ENCODE results near the gene SEC16A.

Gene SEC16A

GRCh38 chr9:136525207-136525606, 42.4 kb upstream of the SEC16A start:
- Mint-ChIP-seq H3K27ac (no peak overlapping the region), H3K27me3 (ENCODE audit: low read depth) (no peaks in the 10 kb centered on the region), H3K4me3 (no peak overlapping the region), H3K36me3 (ENCODE audit: low read depth) (no peaks in the 10 kb centered on the region), H3K9me3 (no peaks in the 10 kb centered on the region), H3K4me1 (ENCODE audit: low read depth) (no peaks in the 10 kb centered on the region)

- no peaks in the 10 kb centered on the region for H3K27me3 Mint-ChIP-seq (ENCODE audit: low read depth)
- H3K4me3 Mint-ChIP-seq: no peak overlapping the region
- no peaks in the 10 kb centered on the region for H3K36me3 Mint-ChIP-seq (ENCODE audit: low read depth)
- H3K9me3 Mint-ChIP-seq: no peaks in the 10 kb centered on the region
- H3K4me1 Mint-ChIP-seq (ENCODE audit: low read depth): no peaks in the 10 kb centered on the region
- H3K27ac Mint-ChIP-seq: no peak overlapping the region
Observed at GRCh38 chr9:136522314-136523237, 39.7 kb upstream of the SEC16A start.

GRCh38 chr9:136521537-136521936, 38.7 kb upstream of the SEC16A start:
- H3K4me3 Mint-ChIP-seq: no peak overlapping the region
- no peak overlapping the region for H3K27ac Mint-ChIP-seq
- H3K9me3 Mint-ChIP-seq: no peaks in the 10 kb centered on the region
- H3K36me3 Mint-ChIP-seq (ENCODE audit: low read depth): no peaks in the 10 kb centered on the region
- no peaks in the 10 kb centered on the region for H3K4me1 Mint-ChIP-seq (ENCODE audit: low read depth)
- no peaks in the 10 kb centered on the region for H3K27me3 Mint-ChIP-seq (ENCODE audit: low read depth)

GRCh38 chr9:136520053-136520540, 37.3 kb upstream of the SEC16A start:
- Mint-ChIP-seq H3K27me3 (ENCODE audit: low read depth) (no peaks in the 10 kb centered on the region), H3K27ac (no peak overlapping the region), H3K4me1 (ENCODE audit: low read depth) (no peaks in the 10 kb centered on the region), H3K4me3 (no peak overlapping the region), H3K9me3 (no peaks in the 10 kb centered on the region), H3K36me3 (ENCODE audit: low read depth) (no peaks in the 10 kb centered on the region)

GRCh38 chr9:136519263-136520052, 36.6 kb upstream of the SEC16A start:
- Mint-ChIP-seq H3K27me3 (ENCODE audit: low read depth) (no peaks in the 10 kb centered on the region), H3K4me1 (ENCODE audit: low read depth) (no peaks in the 10 kb centered on the region), H3K36me3 (ENCODE audit: low read depth) (no peaks in the 10 kb centered on the region), H3K9me3 (no peaks in the 10 kb centered on the region), H3K4me3 (no peak overlapping the region), H3K27ac (no peak overlapping the region)

- Mint-ChIP-seq H3K36me3 (ENCODE audit: low read depth) (no peaks in the 10 kb centered on the region), H3K4me3 (no peak overlapping the region)
Observed at GRCh38 chr9:136518623-136519022, 35.8 kb upstream of the SEC16A start.

GRCh38 chr9:136517950-136518349, 35.1 kb upstream of the SEC16A start:
- Mint-ChIP-seq H3K36me3 (ENCODE audit: low read depth) (peaks cover 3% of the 10 kb centered on the region), H3K9me3 (no peaks in the 10 kb centered on the region), H3K4me3 (no peak overlapping the region), H3K4me1 (ENCODE audit: low read depth) (no peaks in the 10 kb centered on the region), H3K27ac (no peak overlapping the region), H3K27me3 (ENCODE audit: low read depth) (no peaks in the 10 kb centered on the region)

More at GRCh38 chr9:136518623-136519022, 35.8 kb upstream of the SEC16A start:
- Mint-ChIP-seq H3K9me3 (no peaks in the 10 kb centered on the region), H3K27ac (no peak overlapping the region), H3K27me3 (ENCODE audit: low read depth) (no peaks in the 10 kb centered on the region), H3K4me1 (ENCODE audit: low read depth) (no peaks in the 10 kb centered on the region)

- H3K9me3 Mint-ChIP-seq: no peaks in the 10 kb centered on the region
- no peak overlapping the region for H3K4me3 Mint-ChIP-seq
- H3K36me3 Mint-ChIP-seq (ENCODE audit: low read depth): peaks cover 3% of the 10 kb centered on the region
- no peaks in the 10 kb centered on the region for H3K4me1 Mint-ChIP-seq (ENCODE audit: low read depth)
- H3K27ac Mint-ChIP-seq: no peak overlapping the region
- H3K27me3 Mint-ChIP-seq (ENCODE audit: low read depth): no peaks in the 10 kb centered on the region
Observed at GRCh38 chr9:136517012-136517743, 34.3 kb upstream of the SEC16A start.

- no peaks in the 10 kb centered on the region for H3K9me3 Mint-ChIP-seq
- no peak overlapping the region for H3K4me3 Mint-ChIP-seq
- H3K27ac Mint-ChIP-seq: no peak overlapping the region
- H3K36me3 Mint-ChIP-seq (ENCODE audit: low read depth): peaks cover 3% of the 10 kb centered on the region
- H3K27me3 Mint-ChIP-seq (ENCODE audit: low read depth): no peaks in the 10 kb centered on the region
- no peaks in the 10 kb centered on the region for H3K4me1 Mint-ChIP-seq (ENCODE audit: low read depth)
Observed at GRCh38 chr9:136516191-136516654, 33.4 kb upstream of the SEC16A start.

GRCh38 chr9:136515276-136515675, 32.4 kb upstream of the SEC16A start:
- H3K4me1 Mint-ChIP-seq (ENCODE audit: low read depth): no peaks in the 10 kb centered on the region
- no peak overlapping the region for H3K27ac Mint-ChIP-seq
- H3K9me3 Mint-ChIP-seq: no peaks in the 10 kb centered on the region
- peaks cover 3% of the 10 kb centered on the region for H3K36me3 Mint-ChIP-seq (ENCODE audit: low read depth)
- H3K4me3 Mint-ChIP-seq: no peak overlapping the region
- H3K27me3 Mint-ChIP-seq (ENCODE audit: low read depth): no peaks in the 10 kb centered on the region

GRCh38 chr9:136514022-136514714, 31.3 kb upstream of the SEC16A start:
- Mint-ChIP-seq H3K4me1 (ENCODE audit: low read depth) (no peaks in the 10 kb centered on the region), H3K36me3 (ENCODE audit: low read depth) (peaks cover 3% of the 10 kb centered on the region), H3K27me3 (ENCODE audit: low read depth) (no peaks in the 10 kb centered on the region), H3K4me3 (no peak overlapping the region), H3K9me3 (no peaks in the 10 kb centered on the region), H3K27ac (no peak overlapping the region)

GRCh38 chr9:136513191-136513590, 30.4 kb upstream of the SEC16A start:
- Mint-ChIP-seq H3K27me3 (ENCODE audit: low read depth) (no peaks in the 10 kb centered on the region), H3K4me1 (ENCODE audit: low read depth) (no peaks in the 10 kb centered on the region), H3K4me3 (no peak overlapping the region), H3K9me3 (no peaks in the 10 kb centered on the region), H3K27ac (no peak overlapping the region), H3K36me3 (ENCODE audit: low read depth) (peaks cover 3% of the 10 kb centered on the region)

- no peaks in the 10 kb centered on the region for H3K9me3 Mint-ChIP-seq
- no peak overlapping the region for H3K4me3 Mint-ChIP-seq
- no peak overlapping the region for H3K27ac Mint-ChIP-seq
- peaks cover 3% of the 10 kb centered on the region for H3K36me3 Mint-ChIP-seq (ENCODE audit: low read depth)
- H3K4me1 Mint-ChIP-seq (ENCODE audit: low read depth): no peaks in the 10 kb centered on the region
- H3K27me3 Mint-ChIP-seq (ENCODE audit: low read depth): no peaks in the 10 kb centered on the region
Observed at GRCh38 chr9:136512651-136513071, 29.8 kb upstream of the SEC16A start.

Data from T-helper 1 cell treated with Interleukin-12 subunit alpha and Interleukin-12 subunit beta and Interleukin-4 antibody, amounts not matched to agents 30 μg/mL and 1 μg/mL, for 36 hours (primary cell).